NB4 (cell line): ENCODE results near the gene MSI2.

Experiments used
- DNase-seq: peaks from one replicate; pipeline ENCODE4 v3.0.0; 2010; ENCODE audit warnings: low read depth
- H3K4me3 ChIP-seq: one replicate; pipeline ENCODE4 v1.5.1; 2011; ENCODE audit warnings: mild to moderate bottlenecking, low read depth, low read length, moderate library complexity
- CTCF ChIP-seq: IDR thresholded peaks from one replicate; pipeline ENCODE4 v1.5.1; 2012; ENCODE audit warnings: low read depth, low read length
- MYC ChIP-seq: IDR thresholded peaks from 2 replicates; pipeline ENCODE4 v1.6.1; 2011; ENCODE audit warnings: low read depth, low read length
- POLR2A ChIP-seq: IDR thresholded peaks from 2 replicates; pipeline ENCODE4 v1.6.1; 2011; ENCODE audit warnings: mild to moderate bottlenecking; ENCODE audit not compliant: insufficient read length; ENCODE audit errors: extremely low read depth
- TF ChIP-seq, protein P1 (sequence below): IDR thresholded peaks from 2 replicates; pipeline ENCODE4 v1.6.1; 2011; ENCODE audit warnings: low read depth, low read length

MSI2 gene

GRCh38 chr17:57531648-57532504, 275.6 kb downstream of the MSI2 start:
- TF ChIP-seq CTCF (no peak), MYC (no peak), POLR2A (no peak)
- TF ChIP-seq, protein P1, sequence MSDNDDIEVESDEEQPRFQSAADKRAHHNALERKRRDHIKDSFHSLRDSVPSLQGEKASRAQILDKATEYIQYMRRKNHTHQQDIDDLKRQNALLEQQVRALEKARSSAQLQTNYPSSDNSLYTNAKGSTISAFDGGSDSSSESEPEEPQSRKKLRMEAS = no peak
- H3K4me3 ChIP-seq = no peak overlapping the region
- DNase-seq = no peak

GRCh38 chr17:57532556-57532955, 276.2 kb downstream of the MSI2 start:
- H3K4me3 ChIP-seq = no peak overlapping the region
- TF ChIP-seq CTCF = no peak
- TF ChIP-seq, protein P1 = no peak
- TF ChIP-seq POLR2A = no peak
- no peak for TF ChIP-seq MYC
- DNase-seq = no peak

DNA sequence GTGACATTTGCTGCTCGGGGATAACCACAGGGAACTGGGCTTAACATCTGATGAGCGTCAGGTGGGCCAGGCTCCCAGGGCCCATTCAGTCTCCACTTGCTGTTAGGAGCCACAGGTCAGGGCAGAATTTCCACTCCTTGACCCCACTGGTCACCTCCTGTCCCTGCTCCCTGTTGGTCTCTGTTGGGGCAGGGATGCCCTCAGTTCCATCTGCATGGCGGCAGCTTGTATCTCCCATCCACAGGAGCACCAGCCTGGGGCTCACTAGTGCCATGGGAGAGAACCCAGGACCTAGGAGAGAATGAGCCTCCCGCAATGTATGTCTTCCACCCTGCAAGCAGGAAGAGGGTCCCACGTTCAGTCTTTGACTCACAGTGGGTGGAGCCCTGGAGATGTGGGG, 276.6 kb downstream of the MSI2 start:
- H3K4me3 ChIP-seq = no peak overlapping the region
- TF ChIP-seq, protein P1 = no peak
- TF ChIP-seq MYC = no peak
- no peak for TF ChIP-seq POLR2A
- no peak for TF ChIP-seq CTCF
- DNase-seq = no peak

DNA sequence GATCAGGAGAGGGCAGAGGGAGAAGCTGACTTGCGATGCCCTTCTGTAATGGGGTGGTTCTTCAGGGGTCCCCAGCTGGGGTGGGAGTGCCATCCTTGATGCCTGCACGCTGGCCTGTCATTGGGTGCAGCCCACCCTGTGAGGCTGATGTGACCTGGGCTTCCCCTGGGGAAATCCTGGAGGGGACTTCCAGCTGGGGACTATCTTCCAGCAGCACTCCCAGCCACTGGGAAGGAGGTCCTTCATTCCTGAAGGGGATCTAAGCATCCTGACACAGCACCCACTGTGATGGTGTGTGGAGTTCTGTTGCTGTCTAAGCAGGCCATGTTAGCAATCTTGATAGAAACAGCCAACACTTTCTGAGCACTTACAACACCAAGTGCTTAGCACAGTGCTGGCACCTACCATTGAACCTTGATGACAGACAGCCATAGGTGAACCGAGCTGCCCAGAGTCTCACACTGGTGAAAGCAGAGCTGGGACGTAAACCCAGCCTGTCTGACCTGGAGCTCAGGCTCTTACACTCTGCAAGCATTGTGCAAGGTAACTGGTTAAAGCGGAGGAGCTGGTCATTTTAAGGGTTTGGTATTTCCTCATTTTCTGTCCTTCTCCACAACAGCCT, 277.5 kb downstream of the MSI2 start:
- TF ChIP-seq POLR2A = no peak
- TF ChIP-seq CTCF = no peak
- no peak for TF ChIP-seq MYC
- TF ChIP-seq, protein P1 = no peak
- H3K4me3 ChIP-seq = no peak overlapping the region
- DNase-seq = peak; percentile 34

- no peak overlapping the region for H3K4me3 ChIP-seq
- TF ChIP-seq CTCF (no peak), MYC (no peak), POLR2A (no peak)
- TF ChIP-seq, protein P1 = no peak
- DNase-seq = no peak
Observed at GRCh38 chr17:57534863-57535248, 278.5 kb downstream of the MSI2 start.
